GM19351 (cell line): Measurements from ENCODE around the gene SEC23A.
"Not testable (repeated sequence)": the region's sequence is repeated elsewhere in the genome, so short reads cannot be mapped to it uniquely, and the experiment has no call there.

Experiments used
- ATAC-seq: cut with Tn5 transposase; IDR thresholded peaks from one replicate; pipeline ENCODE4 v1.9.1; 2021; ENCODE audit warnings: mild to moderate bottlenecking, moderate library complexity; ENCODE audit not compliant: unreplicated experiment

The SEC23A gene

GRCh38 chr14:39034481-39035296 is 68.3 kb downstream of the SEC23A start:
- no peak for ATAC-seq

- no peak for ATAC-seq
Measured at GRCh38 chr14:39033371-39033770, 69.7 kb downstream of the SEC23A start.

GRCh38 chr14:39030209-39030608 is 72.8 kb downstream of the SEC23A start:
- no peak for ATAC-seq

GRCh38 chr14:39029789-39030188 is 73.2 kb downstream of the SEC23A start:
- ATAC-seq = no peak

- no peak for ATAC-seq
Measured at GRCh38 chr14:39028620-39029019, 74.4 kb downstream of the SEC23A start.

- no peak for ATAC-seq
Measured at GRCh38 chr14:39025810-39026627, 77.0 kb downstream of the SEC23A start.

GRCh38 chr14:39025250-39025809 is 77.7 kb downstream of the SEC23A start:
- ATAC-seq = no peak

GRCh38 chr14:39023939-39024871 is 78.8 kb downstream of the SEC23A start:
- ATAC-seq = no peak

GRCh38 chr14:39017096-39018016 is 85.7 kb downstream of the SEC23A start:
- not testable (repeated sequence) for ATAC-seq

- ATAC-seq = no peak
Measured at GRCh38 chr14:39016733-39017095, 86.3 kb downstream of the SEC23A start.

- ATAC-seq = no peak
Measured at GRCh38 chr14:39015964-39016577, 87.0 kb downstream of the SEC23A start.

- ATAC-seq = peak; percentile 91
Measured at GRCh38 chr14:39015360-39015961, 87.6 kb downstream of the SEC23A start.

- no peak for ATAC-seq
Measured at GRCh38 chr14:39014460-39014859, 88.6 kb downstream of the SEC23A start.

- not testable (repeated sequence) for ATAC-seq
Measured at GRCh38 chr14:39008965-39009364, 94.1 kb downstream of the SEC23A start.

GRCh38 chr14:39006721-39007410 is 96.2 kb downstream of the SEC23A start:
- no peak for ATAC-seq

GRCh38 chr14:39005044-39005880 is 97.8 kb downstream of the SEC23A start:
- no peak for ATAC-seq

GRCh38 chr14:38999949-39000348 is 103.1 kb downstream of the SEC23A start:
- no peak for ATAC-seq
